Measurements from ENCODE around the gene C5orf46.

GRCh38 chr5:147904110-147904509, 2.2 kb downstream of the C5orf46 start:
- TF ChIP-seq CTCF (conservative IDR thresholded peaks at IDR 0.05; ENCODE audit: low read length) (no peak), EZH2phosphoT487 (IDR thresholded peaks at IDR 0.05; ENCODE audit: borderline replicate concordance, low read depth, low read length) (no peak)
